Dedifferentiated amniotic fluid mesenchymal stem cell (primary cell): ENCODE measurements around the gene TRIM41.
"Not testable (repeated sequence)": the region's sequence is repeated elsewhere in the genome, so short reads cannot be mapped to it uniquely, and the experiment has no call there.

ENCODE experiments used
- DNase-seq: peaks from one replicate; pipeline ENCODE4 v3.0.0-alpha.2; 2016; ENCODE audit errors: extremely low spot score

TRIM41 gene

GRCh38 chr5:181192337-181193046 lies 30.6 kb upstream of the TRIM41 start:
- DNase-seq, result no peak

GRCh38 chr5:181193656-181194055 lies 29.4 kb upstream of the TRIM41 start:
- no peak for DNase-seq

GRCh38 chr5:181194489-181195248 lies 28.4 kb upstream of the TRIM41 start:
- DNase-seq, result no peak

GRCh38 chr5:181195249-181195761 lies 27.8 kb upstream of the TRIM41 start:
- no peak for DNase-seq

- DNase-seq, result no peak
Observed at GRCh38 chr5:181197326-181197951, 25.6 kb upstream of the TRIM41 start.

- DNase-seq, result no peak
Observed at GRCh38 chr5:181198106-181198685, 24.9 kb upstream of the TRIM41 start.

- no peak for DNase-seq
Observed at GRCh38 chr5:181198905-181199519, 24.1 kb upstream of the TRIM41 start.

- DNase-seq, result no peak
Observed at GRCh38 chr5:181199881-181200638, 23.0 kb upstream of the TRIM41 start.

GRCh38 chr5:181200816-181201215 lies 22.3 kb upstream of the TRIM41 start:
- no peak for DNase-seq

- no peak for DNase-seq
Observed at GRCh38 chr5:181203093-181203711, 19.9 kb upstream of the TRIM41 start.

GRCh38 chr5:181203777-181204112 lies 19.3 kb upstream of the TRIM41 start:
- no peak for DNase-seq

- no peak for DNase-seq
Observed at GRCh38 chr5:181204113-181204825, 18.8 kb upstream of the TRIM41 start.

- DNase-seq, result no peak
Observed at GRCh38 chr5:181204826-181205760, 18.0 kb upstream of the TRIM41 start, which contains the start of gene TRIM7. TSS of gene TRIM7 (minus strand) at chr5:181205196. CDS start at chr5:181205110, 86 bp downstream.

- DNase-seq, result no peak
Observed at GRCh38 chr5:181205761-181206649, 17.1 kb upstream of the TRIM41 start.

- DNase-seq, result peak; percentile 92
Observed at GRCh38 chr5:181207214-181207959, 15.7 kb upstream of the TRIM41 start.

GRCh38 chr5:181207960-181208253 lies 15.2 kb upstream of the TRIM41 start:
- no peak for DNase-seq

GRCh38 chr5:181209006-181209405 lies 14.1 kb upstream of the TRIM41 start:
- not testable (repeated sequence) for DNase-seq
